Panc1 (cell line): ENCODE results near the gene ENO4.

Experiments used
- POLR2AphosphoS5 ChIP-seq: IDR thresholded peaks from 2 replicates; pipeline ENCODE4 v1.6.1; 2012; ENCODE audit warnings: mild to moderate bottlenecking, low read depth, low read length, moderate library complexity
- TF ChIP-seq, protein P1 (sequence below): fragments of 450-650 bp; IDR thresholded peaks from 2 replicates; pipeline ENCODE4 v1.5.1; 2017; ENCODE audit warnings: mild to moderate bottlenecking

DNA sequence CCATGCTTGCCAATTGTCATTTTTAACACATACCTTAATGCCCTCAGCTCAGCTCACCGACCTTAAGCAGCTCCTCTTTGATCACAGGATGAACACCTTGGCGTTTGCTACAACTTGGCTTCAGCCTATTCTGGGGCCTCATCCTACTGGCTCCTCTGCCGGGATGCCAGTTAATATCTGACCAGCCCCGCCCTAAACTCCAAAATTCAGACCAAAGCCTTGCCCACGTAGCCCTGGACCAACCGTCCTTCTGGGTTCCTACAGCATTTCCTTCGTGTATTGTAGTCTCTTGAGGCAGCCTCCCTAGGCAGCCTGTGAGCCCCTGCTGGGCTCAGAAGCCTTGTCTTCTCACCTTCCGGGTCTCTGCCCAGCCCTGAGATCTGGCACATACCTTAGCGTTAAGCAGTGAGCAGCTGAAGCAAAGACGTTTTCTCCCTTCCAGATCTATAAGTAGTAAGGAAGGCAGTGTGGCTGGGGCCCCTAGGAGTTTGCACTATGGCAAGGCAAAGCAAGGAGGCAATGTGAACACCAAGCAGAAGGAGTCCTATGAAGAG, 836 bp downstream of the ENO4 start:
- TF ChIP-seq, protein P1, sequence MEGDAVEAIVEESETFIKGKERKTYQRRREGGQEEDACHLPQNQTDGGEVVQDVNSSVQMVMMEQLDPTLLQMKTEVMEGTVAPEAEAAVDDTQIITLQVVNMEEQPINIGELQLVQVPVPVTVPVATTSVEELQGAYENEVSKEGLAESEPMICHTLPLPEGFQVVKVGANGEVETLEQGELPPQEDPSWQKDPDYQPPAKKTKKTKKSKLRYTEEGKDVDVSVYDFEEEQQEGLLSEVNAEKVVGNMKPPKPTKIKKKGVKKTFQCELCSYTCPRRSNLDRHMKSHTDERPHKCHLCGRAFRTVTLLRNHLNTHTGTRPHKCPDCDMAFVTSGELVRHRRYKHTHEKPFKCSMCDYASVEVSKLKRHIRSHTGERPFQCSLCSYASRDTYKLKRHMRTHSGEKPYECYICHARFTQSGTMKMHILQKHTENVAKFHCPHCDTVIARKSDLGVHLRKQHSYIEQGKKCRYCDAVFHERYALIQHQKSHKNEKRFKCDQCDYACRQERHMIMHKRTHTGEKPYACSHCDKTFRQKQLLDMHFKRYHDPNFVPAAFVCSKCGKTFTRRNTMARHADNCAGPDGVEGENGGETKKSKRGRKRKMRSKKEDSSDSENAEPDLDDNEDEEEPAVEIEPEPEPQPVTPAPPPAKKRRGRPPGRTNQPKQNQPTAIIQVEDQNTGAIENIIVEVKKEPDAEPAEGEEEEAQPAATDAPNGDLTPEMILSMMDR: no peak
- TF ChIP-seq POLR2AphosphoS5: no peak
